Kidney (tissue), 14 donors: Measurements from ENCODE around the gene MIA. TPM values are rescaled to one million over a fixed set of nuclear protein-coding genes. Genes with fewer than 3 reads are reported as not detected.

Experiments used
- DNase-seq, 5 donors: peaks; one replicate each; pipeline ENCODE4 v3.0.0-alpha.2; 2013 to 2020
- FAIRE-seq: peaks from 2 replicates; lab custom pipeline; 2012; peaks lifted over from hg19 to GRCh38; lab: Jason Lieb, UNC
- H3K27ac ChIP-seq, 2 donors: one replicate each; pipeline ENCODE4 v1.7.0; 2013; ENCODE audit warnings: low read depth in 2 of 2, low read length in 2 of 2, inconsistent platforms in 1 of 2
- H3K27me3 ChIP-seq: one replicate; pipeline ENCODE4 v1.7.1; 2013; ENCODE audit warnings: low read length, inconsistent platforms; ENCODE audit not compliant: control insufficient read depth, insufficient read depth
- H3K36me3 ChIP-seq, 3 donors: one replicate each; pipeline versions ENCODE4 v1.7.0 to v1.7.1; 2013; ENCODE audit warnings: low read length in 3 of 3, control low read depth in 1 of 3, inconsistent platforms in 1 of 3; ENCODE audit not compliant: insufficient read depth in 3 of 3, control insufficient read depth in 2 of 3
- H3K4me1 ChIP-seq, 3 donors: one replicate each; pipeline versions ENCODE4 v1.7.0 to v1.7.1; 2013; ENCODE audit warnings: low read length in 3 of 3, inconsistent platforms in 1 of 3, low read depth in 1 of 3; ENCODE audit not compliant: control insufficient read depth in 2 of 3, insufficient read depth in 2 of 3
- H3K4me3 ChIP-seq, 3 donors: one replicate each; pipeline versions ENCODE4 v1.7.0 to v1.8.1; 2013; ENCODE audit warnings: low read length in 3 of 3, control low read depth in 1 of 3, inconsistent platforms in 1 of 3
- H3K9ac ChIP-seq, 3 donors: one replicate each; pipeline versions ENCODE4 v1.7.0 to v1.7.1; 2013; ENCODE audit warnings: low read length in 3 of 3, control low read depth in 1 of 3, inconsistent platforms in 1 of 3
- H3K9me3 ChIP-seq, 3 donors: one replicate each; pipeline versions ENCODE4 v1.7.0 to v1.7.1; 2013; ENCODE audit warnings: low read length in 3 of 3, control low read depth in 1 of 3, inconsistent platforms in 1 of 3; ENCODE audit not compliant: control insufficient read depth in 2 of 3, insufficient read depth in 1 of 3
- intact Hi-C: fragments of 100-400 bp; cut with DNase I; formaldehyde crosslinking; loops from one replicate; pipeline ENCODE4 v1.11.1; 2022
- polyA plus RNA-seq: library from polyadenylated mRNA; stranded (reverse); fragments of 350-450 nt; fragmentation: Illumina TruSeq; extraction: RNeasy Lipid Tissue Mini Kit (QIAGEN cat#74804); gene quantifications from one replicate; pipeline ENCODE4 v1.2.3, GENCODE V29; 2014; ENCODE audit warnings: low read depth, low replicate concordance; ENCODE audit not compliant: insufficient read depth
- total RNA-seq: library from RNA; stranded (reverse); fragmentation: NEBNext Ultra II Directional; extraction: Animal tissue kit (Norgen Biotek cat#: 25700); gene quantifications from one replicate; pipeline ENCODE4 v1.2.1, GENCODE V29; 2021
- TF ChIP-seq, protein P1 (sequence below): IDR thresholded peaks from 3 replicates; pipeline ENCODE4 v1.5.1; 2012; ENCODE audit warnings: mild to moderate bottlenecking, moderate library complexity, borderline replicate concordance; ENCODE audit not compliant: insufficient read depth; ENCODE audit errors: extremely low read depth
- donor health status: control.
- donor health status: control.
- donor health status: control.
- donor health status: control.
- donor health status: control.
- donor health status: DM: yes; HTN: yes; CAD: no.
- donor health status: Normal renal cell carcinoma (clear cell type).

The MIA gene
- total and polyA plus RNA-seq, 2 donors from 2014 or later, result 6.5 TPM; not detected in 1

DNA sequence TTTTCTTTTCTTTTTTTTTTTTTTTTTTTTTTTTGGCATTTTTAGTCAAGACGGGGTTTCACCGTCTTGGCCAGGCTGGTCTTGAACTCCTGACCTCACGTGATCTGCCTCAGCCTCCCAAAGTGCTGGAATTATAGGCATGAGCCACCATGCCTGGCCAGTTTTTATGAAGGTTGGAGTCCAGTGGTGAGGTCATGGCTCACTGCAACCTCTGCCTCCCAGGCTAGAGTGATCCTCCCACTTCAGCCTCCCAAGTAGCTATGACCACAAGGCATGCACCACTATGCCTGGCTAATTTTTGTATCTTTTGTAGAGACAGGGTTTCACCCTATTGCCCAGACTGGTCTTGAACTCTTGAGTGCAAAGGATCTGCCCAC is 20.1 kb upstream of the MIA start:
- Histone ChIP-seq H3K9me3 (no peaks in the 10 kb centered on the region), H3K4me1 (peaks cover 3 to 13% (median 6%) of the 10 kb centered on the region in 3 donors), H3K36me3 (peaks cover 6 to 22% (median 16%) of the 10 kb centered on the region in 3 donors), H3K27me3 (no peaks in the 10 kb centered on the region), H3K9ac (no peak overlapping the region), H3K27ac (no peak overlapping the region), H3K4me3 (no peak overlapping the region)
- DNase-seq (no peak), FAIRE-seq (no peak)
- TF ChIP-seq, protein P1, sequence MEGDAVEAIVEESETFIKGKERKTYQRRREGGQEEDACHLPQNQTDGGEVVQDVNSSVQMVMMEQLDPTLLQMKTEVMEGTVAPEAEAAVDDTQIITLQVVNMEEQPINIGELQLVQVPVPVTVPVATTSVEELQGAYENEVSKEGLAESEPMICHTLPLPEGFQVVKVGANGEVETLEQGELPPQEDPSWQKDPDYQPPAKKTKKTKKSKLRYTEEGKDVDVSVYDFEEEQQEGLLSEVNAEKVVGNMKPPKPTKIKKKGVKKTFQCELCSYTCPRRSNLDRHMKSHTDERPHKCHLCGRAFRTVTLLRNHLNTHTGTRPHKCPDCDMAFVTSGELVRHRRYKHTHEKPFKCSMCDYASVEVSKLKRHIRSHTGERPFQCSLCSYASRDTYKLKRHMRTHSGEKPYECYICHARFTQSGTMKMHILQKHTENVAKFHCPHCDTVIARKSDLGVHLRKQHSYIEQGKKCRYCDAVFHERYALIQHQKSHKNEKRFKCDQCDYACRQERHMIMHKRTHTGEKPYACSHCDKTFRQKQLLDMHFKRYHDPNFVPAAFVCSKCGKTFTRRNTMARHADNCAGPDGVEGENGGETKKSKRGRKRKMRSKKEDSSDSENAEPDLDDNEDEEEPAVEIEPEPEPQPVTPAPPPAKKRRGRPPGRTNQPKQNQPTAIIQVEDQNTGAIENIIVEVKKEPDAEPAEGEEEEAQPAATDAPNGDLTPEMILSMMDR, result no peak
- intact Hi-C loops, result no loop called here

DNA sequence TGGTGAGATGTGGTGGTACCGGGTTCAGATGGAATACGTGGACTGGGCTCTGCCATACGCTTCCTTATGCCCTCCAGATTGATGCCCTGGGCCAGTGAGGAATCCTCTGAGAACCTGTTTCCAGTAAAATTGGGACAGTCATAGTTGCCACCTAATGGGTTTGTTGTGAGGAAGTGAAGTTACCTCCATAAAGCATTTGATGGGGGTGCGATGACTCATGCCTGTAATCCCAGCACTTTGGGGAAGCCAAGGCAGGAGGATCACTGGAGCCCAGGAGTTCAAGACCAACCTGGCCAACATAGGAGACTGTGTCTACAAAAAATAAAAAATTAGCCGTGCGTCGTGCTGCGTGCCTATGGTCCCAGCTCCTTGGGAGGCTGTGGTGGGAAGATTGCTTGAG is 19.5 kb upstream of the MIA start:
- intact Hi-C loops, result no loop called here
- DNase-seq (no peak), FAIRE-seq (no peak)
- H3K27ac ChIP-seq, result no peak overlapping the region
- H3K9me3 ChIP-seq, result no peaks in the 10 kb centered on the region
- H3K27me3 ChIP-seq, result no peaks in the 10 kb centered on the region
- H3K4me3 ChIP-seq, result no peak overlapping the region
- peaks cover 6 to 28% (median 21%) of the 10 kb centered on the region in 3 donors for H3K36me3 ChIP-seq
- no peak overlapping the region for H3K9ac ChIP-seq
- TF ChIP-seq, protein P1, result no peak
- peaks cover 3 to 13% (median 6%) of the 10 kb centered on the region in 3 donors for H3K4me1 ChIP-seq

DNA sequence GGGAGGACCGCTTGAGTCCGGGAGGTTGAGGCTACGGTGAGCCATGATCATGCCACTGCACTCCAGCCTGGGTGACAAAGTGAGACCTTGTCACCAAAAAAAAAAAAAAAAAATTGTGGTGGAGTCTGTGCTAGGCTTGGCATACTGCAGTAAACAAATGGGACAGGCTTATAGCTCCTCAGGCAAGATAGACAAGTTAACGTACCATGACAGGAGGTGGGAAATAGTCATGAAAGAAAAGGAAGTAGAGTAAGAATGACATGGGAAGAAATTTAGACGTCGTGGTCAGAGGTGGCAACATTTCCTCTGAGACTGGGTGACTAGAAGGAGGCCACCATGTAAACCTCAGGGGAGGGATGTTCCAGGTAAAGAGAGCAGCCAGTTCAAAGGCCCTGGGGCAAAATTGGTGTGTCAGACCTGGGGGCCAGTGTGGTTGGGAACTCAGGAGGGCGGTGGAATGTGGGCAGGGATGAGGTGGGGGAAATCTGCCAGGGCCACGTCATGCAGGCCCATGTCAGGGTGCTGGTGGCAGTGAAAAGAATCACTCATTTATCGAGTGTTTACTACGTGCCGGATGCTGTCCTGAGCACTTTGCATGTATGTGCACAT is 18.7 kb upstream of the MIA start:
- intact Hi-C loops, result no loop called here
- FAIRE-seq (no peak), DNase-seq (no peak)
- H3K9me3 ChIP-seq, result no peaks in the 10 kb centered on the region
- H3K27me3 ChIP-seq, result no peaks in the 10 kb centered on the region
- H3K27ac ChIP-seq, result no peak overlapping the region
- TF ChIP-seq, protein P1, result no peak
- H3K4me1 ChIP-seq, result peaks cover 3 to 13% (median 6%) of the 10 kb centered on the region in 3 donors
- H3K9ac ChIP-seq, result no peak overlapping the region
- no peak overlapping the region for H3K4me3 ChIP-seq
- peaks cover 8 to 34% (median 21%) of the 10 kb centered on the region in 3 donors for H3K36me3 ChIP-seq

GRCh38 chr19:40758491-40758890 is 16.8 kb upstream of the MIA start:
- TF ChIP-seq, protein P1, result no peak
- Histone ChIP-seq H3K9me3 (no peaks in the 10 kb centered on the region), H3K27me3 (no peaks in the 10 kb centered on the region), H3K9ac (no peak overlapping the region), H3K36me3 (peaks cover 17 to 51% (median 34%) of the 10 kb centered on the region in 3 donors), H3K4me3 (no peak overlapping the region), H3K4me1 (peaks cover 0 to 13% (median 3%) of the 10 kb centered on the region in 3 donors), H3K27ac (no peak overlapping the region)
- DNase-seq, result no peak
- intact Hi-C loops, result no loop called here
- no peak for FAIRE-seq
